H1 (cell line): ENCODE data around the gene PHOSPHO1. TPM values are rescaled to one million over a fixed set of nuclear protein-coding genes. Genes with fewer than 3 reads are reported as not detected.

ENCODE experiments used
- CTCF ChIA-PET: fragments of 300-600 bp; sonication (Branson Sonifier 250); formaldehyde crosslinking; loops from one replicate; lab custom pipeline; 2021; ENCODE audit not compliant: partially characterized antibody; lab: Charles Lee
- POLR2A ChIA-PET: fragments of 300-600 bp; sonication (Branson Sonifier 250); formaldehyde crosslinking; loops from one replicate; lab custom pipeline; 2021; ENCODE audit warnings: inconsistent platforms; ENCODE audit not compliant: partially characterized antibody; lab: Charles Lee
- DNase-seq, 2 experiments: peaks; one replicate each; pipeline versions ENCODE4 v3.0.0 to v3.0.0-alpha.2; 2010 to 2022; ENCODE audit warnings: low spot score in 2 of 2, low read depth in 1 of 2, mixed read lengths in 1 of 2
- FAIRE-seq: peaks from 2 replicates; lab custom pipeline; 2011; peaks lifted over from hg19 to GRCh38; lab: Jason Lieb, UNC
- H2AFZ ChIP-seq: 2 replicates; pipeline ENCODE4 v1.8.1; 2012; ENCODE audit warnings: low read length, inconsistent platforms
- H2AK5ac ChIP-seq: 2 replicates; pipeline ENCODE4 v1.6.1; 2013; ENCODE audit warnings: low read depth, low read length
- H2BK120ac ChIP-seq: replicated peaks from 2 replicates; pipeline ENCODE3; 2013; ENCODE audit warnings: low read depth, low read length, inconsistent platforms
- H2BK12ac ChIP-seq: 2 replicates; pipeline ENCODE4 v1.6.1; 2013; ENCODE audit warnings: low read depth, low read length
- H2BK15ac ChIP-seq: 2 replicates; pipeline ENCODE4 v1.6.1; 2013; ENCODE audit warnings: low read length
- H2BK20ac ChIP-seq: 2 replicates; pipeline ENCODE4 v1.6.1; 2013; ENCODE audit warnings: low read length
- H2BK5ac ChIP-seq: 2 replicates; pipeline ENCODE4 v1.6.1; 2013; ENCODE audit warnings: low read depth, low read length
- H3K14ac ChIP-seq: 2 replicates; pipeline ENCODE4 v1.6.1; 2013; ENCODE audit warnings: inconsistent platforms; ENCODE audit not compliant: insufficient read length
- H3K18ac ChIP-seq: 2 replicates; pipeline ENCODE4 v1.6.1; 2013; ENCODE audit warnings: low read length; ENCODE audit errors: extremely low read depth
- H3K23ac ChIP-seq: 2 replicates; pipeline ENCODE4 v1.6.1; 2013; ENCODE audit warnings: inconsistent platforms; ENCODE audit not compliant: insufficient read length
- H3K23me2 ChIP-seq: 2 replicates; pipeline ENCODE4 v1.6.1; 2013; ENCODE audit warnings: low read depth, low read length
- H3K27ac ChIP-seq: 2 replicates; pipeline ENCODE4 v1.6.1; 2011; ENCODE audit warnings: low read depth, low read length, inconsistent platforms
- H3K27me3 ChIP-seq, 4 experiments: replicated peaks in 1 of 4; 1 replicate in 1 of 4; 2 replicates in 3 of 4; pipeline versions ENCODE4 v1.6.1 to v1.8.1; 2011 to 2013; ENCODE audit warnings: low read length in 3 of 4, mild to moderate bottlenecking in 3 of 4, inconsistent platforms in 2 of 4, mixed read lengths in 2 of 4, moderate library complexity in 1 of 4; ENCODE audit not compliant: control insufficient read depth in 3 of 4, insufficient read depth in 3 of 4; ENCODE audit errors: extremely low read depth in 1 of 4
- H3K36me3 ChIP-seq, 4 experiments: 2 replicates each; pipeline versions ENCODE4 v1.6.1 to v1.8.1; 2011 to 2013; ENCODE audit warnings: mild to moderate bottlenecking in 4 of 4, low read length in 3 of 4, moderate library complexity in 2 of 4, control low read depth in 1 of 4, inconsistent platforms in 1 of 4; ENCODE audit not compliant: insufficient read depth in 4 of 4, control insufficient read depth in 2 of 4
- H3K4ac ChIP-seq: replicated peaks from 2 replicates; pipeline ENCODE3; 2013; ENCODE audit warnings: low read length, low read depth, mixed read lengths, inconsistent platforms; ENCODE audit not compliant: insufficient read length
- H3K4me1 ChIP-seq, 4 experiments: replicated peaks in 1 of 4; 1 replicate in 1 of 4; 2 replicates in 3 of 4; pipeline versions ENCODE4 v1.6.1 to v1.8.1; 2011 to 2013; ENCODE audit warnings: low read length in 3 of 4, inconsistent platforms in 2 of 4, mixed read lengths in 1 of 4; ENCODE audit not compliant: insufficient read depth in 4 of 4, control insufficient read depth in 3 of 4
- H3K4me2 ChIP-seq, 2 experiments: 2 replicates each; pipeline versions ENCODE4 v1.6.1 to v1.8.1; 2011 to 2013; ENCODE audit warnings: low read depth in 2 of 2, low read length in 2 of 2, control low read depth in 1 of 2, inconsistent platforms in 1 of 2, mild to moderate bottlenecking in 1 of 2; ENCODE audit not compliant: insufficient read depth in 1 of 2
- H3K4me3 ChIP-seq, 4 experiments: fragments of 200-600, 300-600 bp in 1 of 4; sonication (generic), shearing (Covaris generic), sonication (Bioruptor Twin) in 1 of 4; 2 replicates each; pipeline versions ENCODE4 v1.5.1 to v1.8.1; 2011 to 2016; ENCODE audit warnings: low read length in 4 of 4, low read depth in 3 of 4, control low read depth in 2 of 4, inconsistent platforms in 2 of 4, mild to moderate bottlenecking in 2 of 4, mixed read lengths in 1 of 4, moderate library complexity in 1 of 4; ENCODE audit not compliant: insufficient read depth in 2 of 4; ENCODE audit errors: extremely low read depth in 1 of 4
- H3K56ac ChIP-seq: replicated peaks from 2 replicates; pipeline ENCODE3; 2013; ENCODE audit warnings: low read depth, mild to moderate bottlenecking, mixed read lengths, low read length, inconsistent platforms; ENCODE audit not compliant: insufficient read length
- H3K79me1 ChIP-seq: 2 replicates; pipeline ENCODE4 v1.6.1; 2013; ENCODE audit warnings: low read depth, low read length, control low read depth
- H3K79me2 ChIP-seq, 2 experiments: 2 replicates each; pipeline versions ENCODE4 v1.6.1 to v1.8.1; 2012 to 2013; ENCODE audit warnings: low read length in 2 of 2, mild to moderate bottlenecking in 2 of 2, inconsistent platforms in 1 of 2; ENCODE audit not compliant: insufficient read depth in 2 of 2, control insufficient read depth in 1 of 2
- H3K9ac ChIP-seq, 4 experiments: replicated peaks in 1 of 4; 1 replicate in 1 of 4; 2 replicates in 3 of 4; pipeline versions ENCODE4 v1.6.1 to v1.8.1; 2011 to 2013; ENCODE audit warnings: low read depth in 3 of 4, low read length in 3 of 4, control low read depth in 2 of 4, mild to moderate bottlenecking in 2 of 4, moderate library complexity in 2 of 4, inconsistent platforms in 1 of 4; ENCODE audit errors: extremely low read depth in 1 of 4
- H3K9me3 ChIP-seq, 2 experiments: 2 replicates each; pipeline versions ENCODE4 v1.6.1 to v1.8.1; 2012 to 2013; ENCODE audit warnings: mild to moderate bottlenecking in 2 of 2, moderate library complexity in 2 of 2, control low read depth in 1 of 2, inconsistent platforms in 1 of 2, low read depth in 1 of 2, low read length in 1 of 2, mixed read lengths in 1 of 2; ENCODE audit not compliant: insufficient read depth in 2 of 2
- H4K20me1 ChIP-seq, 2 experiments: replicated peaks in 1 of 2; 2 replicates each; pipeline versions ENCODE3 to v1.8.1; 2011 to 2013; ENCODE audit warnings: inconsistent platforms in 2 of 2, low read length in 2 of 2, mild to moderate bottlenecking in 1 of 2; ENCODE audit not compliant: insufficient read depth in 2 of 2, control insufficient read depth in 1 of 2
- H4K5ac ChIP-seq: 2 replicates; pipeline ENCODE4 v1.6.1; 2013; ENCODE audit warnings: low read length, low read depth, mixed read lengths, inconsistent platforms; ENCODE audit not compliant: insufficient read length
- H4K8ac ChIP-seq: 2 replicates; pipeline ENCODE4 v1.8.0; 2013; ENCODE audit warnings: mild to moderate bottlenecking, moderate library complexity, low read length, inconsistent platforms; ENCODE audit not compliant: insufficient read depth; ENCODE audit errors: extremely low read depth
- H4K91ac ChIP-seq: replicated peaks from 2 replicates; pipeline ENCODE3; 2013; ENCODE audit warnings: low read length, mixed read lengths, inconsistent platforms; ENCODE audit not compliant: insufficient read length
- BACH1 ChIP-seq: IDR thresholded peaks from 2 replicates; pipeline ENCODE4 v1.6.1; 2012; ENCODE audit warnings: low read length, improper control_type of control experiment
- BCL11A ChIP-seq, 2 experiments: IDR thresholded peaks; one replicate each; pipeline ENCODE4 v1.6.1; 2011; ENCODE audit warnings: low read depth in 2 of 2, low read length in 2 of 2, mild to moderate bottlenecking in 2 of 2
- CHD1 ChIP-seq: IDR thresholded peaks from 2 replicates; pipeline ENCODE4 v1.6.1; 2012; ENCODE audit warnings: low read depth, low read length, improper control_type of control experiment
- CHD2 ChIP-seq: IDR thresholded peaks from 2 replicates; pipeline ENCODE4 v1.6.1; 2012; ENCODE audit warnings: low read length, improper control_type of control experiment
- JUN ChIP-seq: IDR thresholded peaks from 2 replicates; pipeline ENCODE4 v1.6.1; 2011; ENCODE audit warnings: low read depth, mild to moderate bottlenecking, improper control_type of control experiment, low read length
- MAFK ChIP-seq: IDR thresholded peaks from 2 replicates; pipeline ENCODE4 v1.6.1; 2012; ENCODE audit warnings: low read depth, mild to moderate bottlenecking, improper control_type of control experiment, low read length
- SIN3A ChIP-seq, 2 experiments: IDR thresholded peaks in 1 of 2; conservative IDR thresholded peaks in 1 of 2; 2 replicates each; pipeline ENCODE4 v1.6.1; 2011 to 2012; ENCODE audit warnings: low read length in 2 of 2, improper control_type of control experiment in 1 of 2, low read depth in 1 of 2, mild to moderate bottlenecking in 1 of 2
- SP4 ChIP-seq: IDR thresholded peaks from 2 replicates; pipeline ENCODE4 v1.6.1; 2012; ENCODE audit warnings: low read length, inconsistent platforms
- TCF12 ChIP-seq: IDR thresholded peaks from 2 replicates; pipeline ENCODE4 v1.6.1; 2011; ENCODE audit warnings: low read depth, mild to moderate bottlenecking, low read length
- ZNF274 ChIP-seq: IDR thresholded peaks from 2 replicates; pipeline ENCODE4 v1.7.0; 2012; ENCODE audit warnings: low read length, borderline replicate concordance; ENCODE audit errors: extremely low read depth
- WGBS, 2 experiments: shearing (Covaris generic) in 1 of 2; methylation state at CpG; one replicate each; pipeline versions ENCODE4 v1.1.6 to v1.1.7; 2013 to 2015; ENCODE audit warnings: low lambda C conversion rate in 2 of 2, mixed read lengths in 2 of 2, inconsistent platforms in 1 of 2, low coverage in 1 of 2, missing lambda C conversion rate in 1 of 2; ENCODE audit not compliant: insufficient replicate concordance in 2 of 2, insufficient coverage in 1 of 2, insufficient read length in 1 of 2; ENCODE audit errors: extremely low coverage in 1 of 2, missing lambda C conversion rate in 1 of 2; 5-methylcytosine and 5-hydroxymethylcytosine counted together
- polyA plus RNA-seq, 7 experiments: library from polyadenylated mRNA; depleted of rRNA in 3 of 7; stranded (reverse) in 5 of 7; unstranded in 2 of 7; fragments of >200 nt in 5 of 7; fragments of 200-250 nt in 2 of 7; gene quantifications; 1 replicate in 5 of 7; 2 replicates in 1 of 7; 4 replicates in 1 of 7; pipeline versions ENCODE4 v1.2.1 to v1.2.3, GENCODE V29; 2011 to 2013; ENCODE audit warnings: missing spikeins in 2 of 7, mixed read lengths in 2 of 7
- total RNA-seq: library from RNA; stranded (reverse); fragmentation: NEBNext Ultra II Directional; extraction: Animal tissue kit (Norgen Biotek cat#: 25700); gene quantifications from 2 replicates; pipeline ENCODE4 v1.2.1, GENCODE V29; 2021
- TF ChIP-seq, protein P1 (sequence below): IDR thresholded peaks from 2 replicates; pipeline ENCODE4 v1.6.1; 2012; ENCODE audit warnings: inconsistent platforms
- TF ChIP-seq, protein P2 (sequence below): IDR thresholded peaks from 2 replicates; pipeline ENCODE4 v1.6.1; 2011; ENCODE audit warnings: low read depth, mild to moderate bottlenecking, low read length; ENCODE audit not compliant: insufficient read depth

The PHOSPHO1 gene
- total and polyA plus RNA-seq, 2 of the 8 experiments (the other 6 are each of a cell fraction or from before 2014, with no cell fraction given), result 0.34 to 0.45 TPM

DNA sequence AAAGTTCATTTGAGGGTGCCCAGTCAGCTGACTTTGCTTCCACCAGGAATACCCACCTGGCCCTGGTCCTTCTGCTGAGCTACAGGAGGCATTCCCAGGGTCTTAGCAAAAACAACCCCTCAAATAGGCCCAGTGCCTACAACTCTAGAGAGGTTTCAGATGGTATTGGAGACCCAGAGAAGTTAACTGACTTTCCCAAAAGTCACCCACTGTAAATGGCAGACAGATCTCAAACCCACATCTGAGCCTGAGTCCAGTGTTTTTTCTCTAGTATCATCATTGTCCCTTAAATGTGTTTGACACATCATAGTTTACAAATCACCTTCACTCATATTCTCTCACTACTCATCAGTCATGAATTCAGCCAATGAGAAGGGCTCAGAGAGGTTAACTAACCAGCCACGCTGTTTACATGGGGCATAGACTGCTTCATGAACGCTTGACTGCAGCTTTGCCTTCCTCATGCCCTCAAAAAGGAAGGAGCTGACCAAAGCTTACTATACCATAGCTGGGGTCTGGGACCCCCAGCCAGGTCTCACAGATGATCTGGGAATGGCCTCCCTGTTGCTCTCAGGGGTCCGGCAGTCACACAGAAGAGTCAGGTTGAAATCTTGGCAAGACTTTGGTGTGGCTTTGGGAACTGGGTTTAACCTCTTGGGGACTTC, 3.7 kb downstream of the PHOSPHO1 start:
- CTCF ChIA-PET, result interaction anchor here (0.7 to 6.5 kb wide), 32 partner anchors 8 to 191 kb away, joined by 3 to 43 read pairs (median 4); partner anchors contain the start of gene GNGT2
- no peak overlapping the region for H3K4ac ChIP-seq
- FAIRE-seq (no peak), DNase-seq (no peak)
- no peak overlapping the region for H2AFZ ChIP-seq
- 90% methylated on average over 3 of the region's 3 CpGs; no CpG with 5 or more reads in 1 of the 2 experiments for WGBS, 2 experiments
- H3K36me3 ChIP-seq, result no peaks in the 10 kb centered on the region
- H3K27me3 ChIP-seq, result peaks cover 25 to 80% (median 65%) of the 10 kb centered on the region in 4 experiments
- H3K18ac ChIP-seq, result no peak overlapping the region
- H4K5ac ChIP-seq, result no peak overlapping the region
- no peak overlapping the region for H3K14ac ChIP-seq
- H2BK12ac ChIP-seq, result no peak overlapping the region
- H2BK120ac ChIP-seq, result no peak overlapping the region
- peaks cover 30% of the 10 kb centered on the region for H3K23me2 ChIP-seq
- no peak overlapping the region for H3K4me3 ChIP-seq
- no peak overlapping the region for H3K27ac ChIP-seq
- H4K91ac ChIP-seq, result no peak overlapping the region
- H3K56ac ChIP-seq, result no peak overlapping the region
- peak overlapping the region; percentile 72; the same call in 1 of the 2 replicates for H2BK15ac ChIP-seq
- no peak overlapping the region for H2BK20ac ChIP-seq
- no peak overlapping the region for H3K4me2 ChIP-seq
- no peak overlapping the region for H3K9ac ChIP-seq
- H4K8ac ChIP-seq, result no peak overlapping the region
- POLR2A ChIA-PET, result interaction anchor here (0.6 to 1.7 kb wide), 6 partner anchors 14 to 172 kb away, joined by 3 to 7 read pairs (median 3); partner anchors contain the start of genes ABI3 and GNGT2
- H3K23ac ChIP-seq, result no peak overlapping the region
- H2BK5ac ChIP-seq, result no peak overlapping the region
- H4K20me1 ChIP-seq, result peaks cover 0 to 3% of the 10 kb centered on the region in 2 experiments
- H2AK5ac ChIP-seq, result no peak overlapping the region
- H3K9me3 ChIP-seq, result no peaks in the 10 kb centered on the region
- no peaks in the 10 kb centered on the region for H3K79me1 ChIP-seq
- H3K79me2 ChIP-seq, result no peaks in the 10 kb centered on the region
- peaks cover 0 to 10% (median 6%) of the 10 kb centered on the region in 4 experiments; a peak in 3 of 7 replicates for H3K4me1 ChIP-seq
- TF ChIP-seq TCF12, result no peak
- TF ChIP-seq ZNF274, result no peak
- no peak for TF ChIP-seq MAFK
- no peak for TF ChIP-seq JUN
- TF ChIP-seq, protein P1, sequence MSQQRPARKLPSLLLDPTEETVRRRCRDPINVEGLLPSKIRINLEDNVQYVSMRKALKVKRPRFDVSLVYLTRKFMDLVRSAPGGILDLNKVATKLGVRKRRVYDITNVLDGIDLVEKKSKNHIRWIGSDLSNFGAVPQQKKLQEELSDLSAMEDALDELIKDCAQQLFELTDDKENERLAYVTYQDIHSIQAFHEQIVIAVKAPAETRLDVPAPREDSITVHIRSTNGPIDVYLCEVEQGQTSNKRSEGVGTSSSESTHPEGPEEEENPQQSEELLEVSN, result no peak
- no peak for TF ChIP-seq BCL11A (IDR thresholded peaks at IDR 0.05; ENCODE audit: low read depth in 2 of 2, low read length in 2 of 2)
- TF ChIP-seq CHD1, result no peak
- TF ChIP-seq, protein P2, sequence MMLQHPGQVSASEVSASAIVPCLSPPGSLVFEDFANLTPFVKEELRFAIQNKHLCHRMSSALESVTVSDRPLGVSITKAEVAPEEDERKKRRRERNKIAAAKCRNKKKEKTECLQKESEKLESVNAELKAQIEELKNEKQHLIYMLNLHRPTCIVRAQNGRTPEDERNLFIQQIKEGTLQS, result no peak
- TF ChIP-seq SP4, result no peak
- TF ChIP-seq CHD2, result no peak
- no peak for TF ChIP-seq BACH1
- no peak for TF ChIP-seq SIN3A (conservative IDR thresholded peaks at IDR 0.05 in 1 of 2, IDR thresholded peaks at IDR 0.05 in 1 of 2; ENCODE audit: low read depth in 1 of 2, low read length in 2 of 2)
